ENCODE data around the gene STBD1. TPM values are rescaled to one million over a fixed set of nuclear protein-coding genes. Genes with fewer than 3 reads are reported as not detected.

The STBD1 gene
- total RNA-seq, 1 experiment from 2014 or later: not detected

DNA sequence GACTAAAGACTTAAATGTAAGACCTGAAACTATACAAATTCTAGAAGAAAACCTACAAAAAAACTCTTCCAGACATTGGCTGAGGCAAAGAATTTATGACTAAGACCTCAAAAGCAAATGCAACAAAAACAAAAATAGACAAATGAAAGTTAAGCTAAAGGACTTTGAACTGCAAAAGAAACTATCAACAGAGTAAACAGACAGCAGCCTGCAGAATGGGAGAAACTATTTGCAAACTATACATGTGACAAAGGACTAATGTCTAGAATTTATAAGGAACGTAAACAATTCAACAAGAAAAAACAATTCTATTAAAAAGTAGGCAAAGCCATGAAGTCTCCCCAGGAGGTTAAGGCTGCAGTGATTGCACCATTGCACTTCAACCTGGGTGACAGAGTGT is 46.0 kb upstream of the STBD1 start:
- intact Hi-C loops (cut with micrococcal nuclease; ENCODE audit: unreplicated experiment): no loop called here
- H3K4me3 ChIP-seq (ENCODE audit: low read depth, low read length, poor library complexity, severe bottlenecking): no peak overlapping the region
- POLR2A ChIA-PET (ENCODE audit: low non-redundant PET): no interaction called here
- H3K9me3 ChIP-seq (ENCODE audit: low read depth, low read length, poor library complexity, severe bottlenecking): no peaks in the 10 kb centered on the region
- no peaks in the 10 kb centered on the region for H3K27me3 ChIP-seq (replicated peaks; ENCODE audit: insufficient read depth, low read depth, low read length, poor library complexity)
- CTCF ChIA-PET: no interaction called here
- DNase-seq (ENCODE audit: low spot score): no peak
- no peak for TF ChIP-seq EZH2 (IDR thresholded peaks at IDR 0.05; ENCODE audit: borderline replicate concordance, low read depth, low read length, poor library complexity, severe bottlenecking)
- TF ChIP-seq, protein P1, sequence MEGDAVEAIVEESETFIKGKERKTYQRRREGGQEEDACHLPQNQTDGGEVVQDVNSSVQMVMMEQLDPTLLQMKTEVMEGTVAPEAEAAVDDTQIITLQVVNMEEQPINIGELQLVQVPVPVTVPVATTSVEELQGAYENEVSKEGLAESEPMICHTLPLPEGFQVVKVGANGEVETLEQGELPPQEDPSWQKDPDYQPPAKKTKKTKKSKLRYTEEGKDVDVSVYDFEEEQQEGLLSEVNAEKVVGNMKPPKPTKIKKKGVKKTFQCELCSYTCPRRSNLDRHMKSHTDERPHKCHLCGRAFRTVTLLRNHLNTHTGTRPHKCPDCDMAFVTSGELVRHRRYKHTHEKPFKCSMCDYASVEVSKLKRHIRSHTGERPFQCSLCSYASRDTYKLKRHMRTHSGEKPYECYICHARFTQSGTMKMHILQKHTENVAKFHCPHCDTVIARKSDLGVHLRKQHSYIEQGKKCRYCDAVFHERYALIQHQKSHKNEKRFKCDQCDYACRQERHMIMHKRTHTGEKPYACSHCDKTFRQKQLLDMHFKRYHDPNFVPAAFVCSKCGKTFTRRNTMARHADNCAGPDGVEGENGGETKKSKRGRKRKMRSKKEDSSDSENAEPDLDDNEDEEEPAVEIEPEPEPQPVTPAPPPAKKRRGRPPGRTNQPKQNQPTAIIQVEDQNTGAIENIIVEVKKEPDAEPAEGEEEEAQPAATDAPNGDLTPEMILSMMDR (conservative IDR thresholded peaks at IDR 0.05; ENCODE audit: low read depth, low read length): no peak
- no peaks in the 10 kb centered on the region for H3K36me3 ChIP-seq (ENCODE audit: insufficient read depth, low read length, poor library complexity, severe bottlenecking)
- H3K27ac ChIP-seq (ENCODE audit: low read depth, low read length, poor library complexity, severe bottlenecking): no peak overlapping the region
- BruUV-seq (replicated peaks): no TSS peak
- no peaks in the 10 kb centered on the region for H3K4me1 ChIP-seq (ENCODE audit: insufficient read depth, low read length, poor library complexity, severe bottlenecking)

DNA sequence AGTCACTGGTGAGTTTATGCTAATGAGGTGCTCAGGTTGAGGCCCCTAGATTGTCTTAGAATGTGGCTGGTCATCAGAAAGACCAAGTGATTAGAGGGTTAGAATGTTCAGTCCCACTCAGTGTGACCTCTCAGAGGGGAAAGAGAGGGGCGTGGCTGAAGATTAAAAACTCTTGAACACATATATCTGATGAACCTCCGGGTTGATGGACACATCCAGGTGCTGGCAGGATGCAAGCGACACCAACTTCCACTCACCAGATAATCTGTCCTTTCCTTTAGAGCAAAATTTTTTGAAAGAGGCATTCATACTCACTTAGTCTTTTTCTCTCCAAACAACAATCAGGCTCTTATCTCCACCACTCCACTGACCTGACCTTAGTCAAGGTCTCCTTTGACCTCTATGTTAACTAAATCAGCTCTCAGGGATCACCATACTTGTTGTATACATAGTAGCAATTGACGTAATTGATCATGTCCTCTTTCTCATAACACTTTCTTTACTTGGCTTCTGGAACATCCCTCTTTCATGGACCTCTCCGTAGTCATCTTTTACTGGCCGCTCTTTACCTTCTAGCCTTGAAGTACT is 40.8 kb upstream of the STBD1 start:
- ChIA-PET POLR2A (ENCODE audit: low non-redundant PET) (no interaction called here), CTCF (no interaction called here)
- H3K4me3 ChIP-seq (ENCODE audit: low read depth, low read length, poor library complexity, severe bottlenecking): no peak overlapping the region
- no peaks in the 10 kb centered on the region for H3K4me1 ChIP-seq (ENCODE audit: insufficient read depth, low read length, poor library complexity, severe bottlenecking)
- no peak overlapping the region for H3K27ac ChIP-seq (ENCODE audit: low read depth, low read length, poor library complexity, severe bottlenecking)
- intact Hi-C loops (cut with micrococcal nuclease; ENCODE audit: unreplicated experiment): no loop called here
- DNase-seq (ENCODE audit: low spot score): no peak
- H3K36me3 ChIP-seq (ENCODE audit: insufficient read depth, low read length, poor library complexity, severe bottlenecking): no peaks in the 10 kb centered on the region
- TF ChIP-seq, protein P1 (conservative IDR thresholded peaks at IDR 0.05; ENCODE audit: low read depth, low read length): no peak
- no peak for TF ChIP-seq EZH2 (IDR thresholded peaks at IDR 0.05; ENCODE audit: borderline replicate concordance, low read depth, low read length, poor library complexity, severe bottlenecking)
- H3K9me3 ChIP-seq (ENCODE audit: low read depth, low read length, poor library complexity, severe bottlenecking): no peaks in the 10 kb centered on the region
- no TSS peak for BruUV-seq (replicated peaks)
- H3K27me3 ChIP-seq (replicated peaks; ENCODE audit: insufficient read depth, low read depth, low read length, poor library complexity): no peaks in the 10 kb centered on the region

DNA sequence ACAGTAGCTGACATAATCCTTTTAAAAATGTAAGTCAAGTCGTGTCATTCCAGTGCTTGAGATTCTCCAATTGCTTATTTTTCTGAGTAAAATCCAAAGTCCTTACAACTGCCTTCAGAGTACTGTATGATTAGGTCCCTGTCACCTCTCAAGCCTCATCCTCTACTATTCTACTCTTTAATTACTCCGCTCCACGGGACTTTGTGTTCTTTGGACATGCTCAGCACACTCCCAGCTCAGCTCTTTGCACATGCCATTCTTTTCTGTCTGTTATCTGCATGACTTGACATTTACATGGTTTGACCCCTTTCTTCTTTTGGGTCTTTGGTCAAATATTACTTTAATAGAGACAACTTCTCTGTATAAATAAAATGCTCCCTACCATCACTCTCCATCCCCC is 39.9 kb upstream of the STBD1 start:
- CTCF ChIA-PET: no interaction called here
- BruUV-seq (replicated peaks): no TSS peak
- POLR2A ChIA-PET (ENCODE audit: low non-redundant PET): no interaction called here

More for the DNA sequence above, 39.9 kb upstream of the STBD1 start:
- no peak overlapping the region for H3K27ac ChIP-seq (ENCODE audit: low read depth, low read length, poor library complexity, severe bottlenecking)
- H3K36me3 ChIP-seq (ENCODE audit: insufficient read depth, low read length, poor library complexity, severe bottlenecking): no peaks in the 10 kb centered on the region
- H3K9me3 ChIP-seq (ENCODE audit: low read depth, low read length, poor library complexity, severe bottlenecking): no peaks in the 10 kb centered on the region
- no peak for TF ChIP-seq EZH2 (IDR thresholded peaks at IDR 0.05; ENCODE audit: borderline replicate concordance, low read depth, low read length, poor library complexity, severe bottlenecking)
- TF ChIP-seq, protein P1 (conservative IDR thresholded peaks at IDR 0.05; ENCODE audit: low read depth, low read length): no peak
- H3K4me1 ChIP-seq (ENCODE audit: insufficient read depth, low read length, poor library complexity, severe bottlenecking): no peaks in the 10 kb centered on the region
- intact Hi-C loops (cut with micrococcal nuclease; ENCODE audit: unreplicated experiment): no loop called here
- no peaks in the 10 kb centered on the region for H3K27me3 ChIP-seq (replicated peaks; ENCODE audit: insufficient read depth, low read depth, low read length, poor library complexity)
- no peak for DNase-seq (ENCODE audit: low spot score)
- H3K4me3 ChIP-seq (ENCODE audit: low read depth, low read length, poor library complexity, severe bottlenecking): no peak overlapping the region

Data from A673 (cell line).